GM21360 (cell line): ENCODE data around the gene SMIM9.
"Not testable (repeated sequence)": the region's sequence is repeated elsewhere in the genome, so short reads cannot be mapped to it uniquely, and the experiment has no call there.

Source experiments
- ATAC-seq: cut with Tn5 transposase; IDR thresholded peaks from one replicate; pipeline ENCODE4 v1.9.1; 2021; ENCODE audit warnings: mild to moderate bottlenecking, moderate library complexity; ENCODE audit not compliant: unreplicated experiment

Gene SMIM9

DNA sequence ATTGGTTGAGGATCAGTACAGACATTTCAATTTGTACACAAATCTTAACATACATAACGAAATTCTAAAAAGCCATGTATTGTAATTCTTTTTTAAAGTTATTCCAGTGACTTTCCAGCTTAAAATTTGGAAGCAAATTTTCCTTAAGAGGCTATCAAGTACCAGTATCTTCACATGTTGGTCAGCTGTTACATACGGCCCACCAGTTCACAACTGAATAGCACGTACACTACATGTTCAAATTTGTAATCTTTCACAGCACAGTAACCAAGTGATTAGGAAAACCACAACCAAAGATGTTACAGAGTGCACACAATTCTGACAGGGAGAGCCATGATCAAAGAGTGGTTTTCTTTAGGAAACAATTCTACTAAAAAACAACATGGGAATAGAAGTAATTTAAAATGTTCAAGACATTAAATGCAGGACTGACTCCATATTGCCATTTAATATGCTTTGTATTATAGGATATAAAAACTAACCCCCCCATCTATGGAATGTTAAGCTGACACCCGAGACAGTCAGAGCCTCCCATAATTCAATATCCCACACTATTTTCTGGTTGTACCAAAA lies 18.1 kb downstream of the SMIM9 start:
- ATAC-seq: not testable (repeated sequence)

DNA sequence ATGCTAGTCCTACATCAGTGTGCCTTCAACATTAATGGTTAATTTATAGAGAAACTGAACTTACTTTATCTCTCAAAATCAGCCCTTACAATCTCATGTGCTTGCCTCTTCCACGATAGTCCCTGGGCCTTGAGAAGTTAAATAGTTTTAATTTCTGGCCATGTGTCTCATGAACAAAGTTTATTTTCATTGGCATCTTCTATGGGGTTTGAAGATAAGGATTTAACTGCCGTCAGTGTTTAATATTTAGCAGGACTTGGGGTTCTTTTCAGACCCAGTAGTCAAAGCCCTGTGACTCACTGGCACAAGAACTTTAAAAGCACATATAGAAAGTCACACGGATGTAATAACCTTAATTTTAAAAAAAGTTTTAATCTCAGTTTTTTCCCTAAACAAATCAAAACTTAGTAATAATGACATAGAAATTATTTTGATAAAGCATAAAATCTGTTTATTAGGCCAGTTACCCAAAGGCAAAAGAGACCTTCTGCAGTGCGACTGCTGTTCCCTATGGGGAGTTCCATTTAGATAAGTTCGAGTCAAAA lies 19.1 kb downstream of the SMIM9 start:
- ATAC-seq: no peak

DNA sequence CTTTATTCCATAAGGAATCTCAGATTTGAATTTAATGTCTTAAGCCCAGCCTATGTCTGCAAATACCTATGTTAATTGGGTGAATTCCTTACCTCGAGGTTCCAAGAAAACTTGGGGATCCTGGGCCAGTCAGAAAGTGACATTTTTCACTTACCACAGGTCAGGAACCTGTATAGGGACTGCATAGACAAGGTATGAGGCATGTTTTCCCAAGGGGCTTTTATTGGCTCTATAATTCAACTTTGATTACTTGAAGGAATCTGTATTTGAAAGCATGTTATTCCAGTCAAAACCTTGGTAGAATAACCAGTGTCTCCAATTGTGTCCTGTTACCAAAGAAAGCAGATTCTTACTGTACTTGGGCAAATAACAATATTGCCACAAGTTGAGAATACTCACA lies 20.7 kb downstream of the SMIM9 start:
- no peak for ATAC-seq

DNA sequence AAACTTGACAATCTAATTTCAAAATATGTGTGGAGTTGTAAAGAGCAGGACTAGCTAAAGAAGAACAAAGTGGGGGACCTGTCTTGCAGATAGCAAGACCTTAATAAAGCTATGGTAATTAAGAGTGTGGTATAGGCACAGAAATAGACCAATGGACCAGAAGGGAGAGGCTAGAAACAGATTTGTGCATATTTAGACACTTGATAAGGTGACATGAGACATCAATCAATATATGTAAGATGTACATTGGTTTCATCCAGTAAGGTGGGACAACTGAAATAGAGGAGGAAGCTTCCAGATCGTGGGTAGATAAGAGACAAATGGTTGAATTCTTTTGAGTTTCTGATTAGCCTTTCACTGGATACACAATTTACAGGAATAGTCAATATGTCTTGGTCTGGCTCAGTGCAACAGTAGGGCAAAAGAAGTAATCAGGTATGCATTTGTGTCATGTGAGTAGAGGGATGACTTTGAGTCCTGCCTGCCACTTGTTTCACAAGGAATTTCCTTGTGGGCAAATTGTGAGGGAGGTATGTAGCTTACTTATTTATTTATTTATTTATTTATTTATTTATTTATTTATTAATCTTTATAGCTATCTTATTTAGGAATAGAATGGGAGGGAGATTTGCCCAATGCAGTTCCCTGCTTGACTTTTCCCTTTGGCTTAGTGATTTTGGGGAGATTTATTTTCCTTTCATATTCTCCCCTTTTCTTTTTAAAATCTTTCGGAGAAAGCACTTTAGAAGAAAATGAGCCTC lies 21.9 kb downstream of the SMIM9 start:
- ATAC-seq: no peak

DNA sequence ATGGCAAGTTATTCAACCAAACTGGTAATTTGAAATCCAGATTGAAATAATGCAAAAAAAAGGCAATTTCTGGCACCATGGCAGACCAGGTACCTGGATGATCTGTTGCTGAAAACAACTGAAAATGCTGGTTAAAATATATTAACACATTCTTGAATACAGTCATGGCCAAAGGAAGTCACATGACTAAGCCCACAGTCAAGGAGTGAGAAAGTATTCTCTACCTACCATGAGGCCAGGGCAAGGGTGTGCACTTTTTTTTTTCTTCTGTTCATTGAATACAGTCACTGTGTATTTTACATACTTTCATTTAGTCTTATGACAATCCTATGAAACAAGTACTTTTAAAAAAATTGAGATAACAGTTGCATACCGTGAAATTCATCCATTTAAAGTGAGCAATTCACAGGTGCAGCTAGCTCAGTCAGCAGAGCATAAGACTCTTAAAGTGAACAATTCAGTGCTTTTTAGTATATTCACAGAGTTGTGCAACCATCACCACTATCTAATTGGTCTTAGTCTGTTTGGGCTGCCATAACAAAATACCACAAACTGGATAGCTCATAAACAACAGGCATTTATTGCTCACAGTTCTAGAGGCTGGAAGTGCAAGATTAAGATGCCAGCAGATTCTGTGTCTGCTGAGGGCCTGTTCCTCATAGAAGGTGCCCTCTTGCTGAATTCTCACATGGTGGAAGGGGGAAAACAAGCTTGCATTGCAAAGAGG lies 24.4 kb downstream of the SMIM9 start:
- no peak for ATAC-seq

DNA sequence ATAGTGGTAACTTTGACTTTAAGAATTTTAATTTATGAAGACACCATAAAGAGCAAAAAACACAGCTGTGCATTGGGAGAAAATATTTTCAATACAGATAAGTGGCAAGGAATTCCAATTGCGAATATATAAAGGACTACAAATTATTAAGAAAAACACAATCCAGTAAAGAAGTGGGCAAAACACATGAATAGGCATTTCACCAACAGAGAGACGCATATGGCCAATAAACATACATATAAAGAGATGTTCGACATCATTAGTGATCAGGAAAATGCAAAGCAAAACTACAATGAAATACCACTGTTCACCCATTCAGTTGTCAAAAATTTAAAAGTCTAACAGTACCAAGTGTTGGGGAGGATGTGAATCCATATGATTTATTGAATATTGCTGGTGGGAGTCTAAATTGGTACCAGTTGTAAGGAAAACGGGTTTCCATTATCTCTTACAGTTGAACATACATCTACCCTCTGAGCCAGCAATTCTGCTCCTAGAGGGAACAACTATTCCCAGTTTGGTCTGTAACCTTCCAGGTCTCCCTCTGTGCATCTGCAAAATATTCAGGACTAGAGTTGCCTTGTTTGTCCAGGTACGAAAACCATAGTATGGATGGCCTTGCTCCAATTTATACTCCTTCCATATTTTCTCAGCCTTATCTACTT lies 27.5 kb downstream of the SMIM9 start:
- no peak for ATAC-seq

DNA sequence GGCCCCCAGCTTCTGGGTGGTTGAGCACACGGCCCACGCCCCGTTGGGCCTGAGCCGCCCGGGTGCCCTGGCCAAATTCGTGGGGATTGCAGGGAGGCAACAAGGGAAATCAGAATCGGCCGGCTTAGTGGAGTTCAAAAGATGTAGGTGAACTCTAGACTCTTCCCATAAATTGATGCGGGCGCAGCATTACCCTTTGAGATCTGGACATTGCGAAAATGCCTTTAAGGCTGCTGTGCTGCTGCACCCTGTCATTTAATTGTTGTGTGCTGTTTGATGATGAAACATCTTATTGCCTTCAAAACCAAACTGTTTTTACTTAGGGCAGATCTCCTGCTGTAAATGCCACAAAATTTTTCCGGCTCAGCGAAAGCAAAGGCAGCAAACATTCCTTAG lies 28.8 kb downstream of the SMIM9 start:
- ATAC-seq: no peak

DNA sequence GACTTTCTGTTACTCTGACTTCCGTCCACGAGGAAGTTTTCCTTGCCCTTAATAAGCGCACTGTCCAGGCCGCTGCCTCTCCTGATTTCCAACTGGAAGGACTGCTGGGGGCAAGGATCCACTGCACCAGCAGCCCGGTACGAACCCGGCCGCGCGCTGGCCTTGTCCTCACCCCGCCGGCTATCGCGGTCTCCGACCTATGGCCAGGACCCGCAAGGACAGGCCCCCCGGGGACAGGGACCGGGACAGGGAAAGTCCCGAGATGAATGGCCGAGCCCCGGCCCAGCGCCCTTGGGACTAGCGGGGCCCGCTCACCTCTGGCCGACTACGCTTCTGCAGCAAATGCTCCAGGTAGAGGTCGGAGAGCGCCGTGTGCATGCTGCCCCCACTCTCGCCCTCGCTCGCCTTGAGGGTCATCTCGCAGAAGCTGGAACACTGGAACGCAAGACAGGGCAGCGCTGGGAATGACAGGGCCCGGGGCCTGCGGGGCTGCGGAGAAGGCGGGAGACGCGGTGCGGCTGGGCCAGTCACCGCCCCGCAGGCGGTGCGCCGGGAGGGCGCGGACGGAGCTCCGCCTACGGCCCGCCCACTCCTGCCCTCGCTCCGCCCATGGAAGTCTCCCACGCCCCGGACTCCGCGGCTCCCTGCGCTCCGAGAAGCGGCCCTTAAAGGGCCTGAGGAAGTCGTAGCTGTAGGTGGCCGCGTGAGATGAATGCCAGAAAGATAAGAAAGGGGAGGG lies 29.3 kb downstream of the SMIM9 start, which contains the start of gene MPP1:
MPP1 (minus strand) TSS at position 529 of the 739 bp plus-strand sequence; CDS start at position 417, 112 bp downstream.
- ATAC-seq: peak; percentile 85

DNA sequence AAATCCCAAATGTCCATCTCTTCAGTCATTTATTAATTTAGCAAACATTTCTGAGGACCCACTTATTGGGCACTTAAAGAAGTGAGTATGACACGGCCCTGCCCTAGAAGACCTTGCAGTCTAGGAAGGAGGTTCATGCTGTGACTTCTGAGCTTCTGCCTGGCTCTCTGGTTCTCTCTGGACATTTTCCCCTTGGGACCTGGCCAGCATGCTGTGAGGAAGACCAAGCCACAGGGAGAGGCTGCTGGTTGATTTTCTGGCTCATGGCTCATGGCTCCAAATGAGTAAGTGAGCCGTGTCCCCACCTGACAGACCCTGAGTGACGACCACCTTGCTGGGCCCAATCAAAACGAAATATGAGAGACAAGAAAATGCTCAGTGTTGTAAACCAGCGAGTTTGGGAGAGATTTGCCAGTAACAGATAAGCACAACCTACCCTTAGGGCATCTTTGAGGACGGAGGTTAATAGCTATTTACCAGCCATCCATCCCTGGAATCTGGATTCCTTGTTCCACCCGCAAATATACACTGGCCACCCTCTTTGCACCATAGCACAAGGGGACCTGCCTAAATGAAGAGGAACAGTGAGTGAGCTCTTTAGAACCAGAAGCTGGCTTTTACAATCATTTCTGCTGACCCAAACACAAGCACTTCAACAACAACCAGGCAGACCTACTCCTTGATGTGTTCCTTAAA lies 30.1 kb downstream of the SMIM9 start:
- no peak for ATAC-seq

DNA sequence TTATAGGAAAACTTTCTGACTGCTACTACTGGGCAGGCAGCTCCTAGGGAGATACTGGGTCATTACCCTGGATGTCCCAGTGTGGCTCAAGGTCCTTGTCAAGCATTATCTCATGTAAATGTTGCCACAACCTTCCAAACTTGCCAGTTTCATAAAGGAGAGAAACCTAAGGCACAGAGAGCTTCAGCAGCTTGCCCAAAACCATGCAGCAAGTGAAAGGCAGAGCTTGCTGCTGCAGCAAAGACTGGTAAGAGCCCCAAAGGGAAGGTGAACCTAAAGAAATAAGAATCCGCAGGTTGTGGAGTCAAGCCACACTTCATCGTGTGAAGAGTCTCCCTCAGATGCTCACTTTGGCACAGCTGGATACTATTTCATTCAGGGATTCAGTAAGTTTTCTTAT lies 31.5 kb downstream of the SMIM9 start:
- no peak for ATAC-seq

DNA sequence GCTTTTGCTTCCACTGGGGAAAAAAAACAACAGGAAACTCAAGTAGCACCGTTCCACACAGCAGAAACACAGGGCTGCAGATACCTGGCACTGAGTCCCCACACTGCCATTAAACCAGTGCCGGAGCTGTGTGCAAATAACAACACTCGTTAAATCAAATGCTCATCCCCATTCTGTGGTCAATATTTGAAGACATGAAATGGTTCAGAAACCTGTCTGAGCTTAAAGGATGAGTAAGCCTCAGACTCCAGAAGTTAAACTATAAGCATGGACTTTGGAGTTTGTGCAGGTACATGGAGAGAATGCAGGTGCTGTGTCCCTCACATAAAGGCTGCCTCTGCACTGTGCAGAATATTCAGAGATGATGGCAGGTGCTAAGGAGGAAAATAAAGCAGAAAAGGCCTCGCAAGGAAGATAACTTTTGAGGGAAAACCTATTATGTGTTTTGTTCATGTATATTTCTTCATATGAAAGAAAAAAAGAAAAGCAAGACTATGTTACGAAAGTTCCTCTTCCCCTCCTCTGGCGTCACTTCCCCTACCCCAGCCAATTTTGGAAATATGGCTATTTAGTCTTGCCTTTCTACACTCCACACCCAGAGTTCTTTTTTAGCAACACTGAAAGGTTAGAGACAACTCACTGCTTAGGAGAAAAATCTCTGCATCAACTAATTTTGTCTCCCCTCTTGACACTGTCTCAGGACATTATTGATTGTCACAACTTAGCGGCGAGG lies 33.8 kb downstream of the SMIM9 start:
- no peak for ATAC-seq

DNA sequence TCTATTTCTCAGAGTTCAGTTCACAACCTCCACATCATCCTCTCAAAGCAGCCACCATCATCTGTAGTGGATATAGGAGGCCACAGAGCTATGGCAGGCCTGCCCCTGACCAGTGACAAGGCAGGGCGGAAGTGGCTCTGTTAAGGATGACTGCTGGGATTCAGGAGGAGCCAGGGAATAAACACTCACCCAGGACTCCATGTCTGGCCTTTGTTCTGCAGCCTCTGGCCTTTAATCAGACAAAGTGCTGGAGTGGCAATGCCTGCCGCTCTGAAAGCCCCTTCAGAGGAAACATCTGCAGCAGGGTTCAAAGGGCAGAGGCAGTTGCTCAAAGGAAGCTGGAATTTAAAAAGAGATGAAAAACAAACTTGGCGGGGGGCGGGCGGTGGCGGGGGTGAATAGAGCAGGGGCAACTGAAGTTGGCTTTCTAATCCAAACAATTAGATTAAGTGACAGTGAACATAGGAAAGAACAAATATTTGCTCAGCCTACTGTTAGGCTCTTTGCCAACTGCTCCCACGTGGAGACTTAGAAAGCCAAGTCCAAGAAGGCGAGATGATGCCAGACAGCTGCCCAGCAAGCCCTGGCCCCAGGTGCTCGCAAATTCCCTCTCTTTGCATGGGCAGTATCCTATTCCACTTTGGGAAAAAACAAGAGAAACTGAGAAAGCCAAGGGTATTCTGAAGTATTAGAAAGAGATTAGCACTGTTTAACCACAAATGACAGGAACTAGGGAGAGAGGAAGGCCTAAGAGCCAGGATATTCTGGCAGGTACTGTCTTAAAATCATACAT lies 34.7 kb downstream of the SMIM9 start:
- no peak for ATAC-seq

DNA sequence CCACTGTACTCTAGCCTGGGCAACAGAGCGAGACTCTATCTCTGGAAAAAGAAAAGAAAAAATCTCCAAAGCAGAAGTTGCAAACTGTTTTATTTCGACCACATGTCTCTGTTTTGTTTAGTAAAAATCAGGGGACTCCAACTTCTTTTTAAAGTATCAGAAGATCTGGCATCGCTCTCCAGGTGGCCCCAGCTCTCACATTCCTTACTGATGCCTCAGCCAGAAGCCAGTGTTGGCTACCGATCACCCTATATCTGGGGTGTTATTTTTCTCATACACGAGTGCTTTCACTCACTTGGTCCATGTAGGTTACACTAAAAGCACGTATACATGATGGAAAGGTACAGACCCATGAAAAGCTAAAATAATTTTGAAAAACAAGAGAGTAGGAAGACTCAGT lies 37.5 kb downstream of the SMIM9 start:
- ATAC-seq: no peak

DNA sequence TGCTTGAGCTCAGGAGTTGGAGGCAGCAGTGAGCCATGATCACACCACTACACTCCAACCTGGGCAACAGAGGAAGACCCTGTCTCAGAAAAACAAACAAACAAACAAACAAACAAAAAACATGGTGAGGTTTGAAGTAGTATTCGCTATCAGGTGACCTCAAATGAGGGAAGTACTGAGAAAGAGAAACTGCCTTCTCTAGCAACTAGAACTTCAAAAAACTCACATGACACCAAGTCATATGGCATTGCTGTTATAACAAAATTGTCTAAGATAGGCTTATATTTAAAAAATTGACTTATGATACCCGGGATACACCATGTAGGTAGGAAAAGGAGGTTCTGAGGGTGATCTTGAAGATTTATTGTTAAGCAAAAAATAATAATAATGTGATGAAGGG lies 39.4 kb downstream of the SMIM9 start:
- ATAC-seq: no peak

DNA sequence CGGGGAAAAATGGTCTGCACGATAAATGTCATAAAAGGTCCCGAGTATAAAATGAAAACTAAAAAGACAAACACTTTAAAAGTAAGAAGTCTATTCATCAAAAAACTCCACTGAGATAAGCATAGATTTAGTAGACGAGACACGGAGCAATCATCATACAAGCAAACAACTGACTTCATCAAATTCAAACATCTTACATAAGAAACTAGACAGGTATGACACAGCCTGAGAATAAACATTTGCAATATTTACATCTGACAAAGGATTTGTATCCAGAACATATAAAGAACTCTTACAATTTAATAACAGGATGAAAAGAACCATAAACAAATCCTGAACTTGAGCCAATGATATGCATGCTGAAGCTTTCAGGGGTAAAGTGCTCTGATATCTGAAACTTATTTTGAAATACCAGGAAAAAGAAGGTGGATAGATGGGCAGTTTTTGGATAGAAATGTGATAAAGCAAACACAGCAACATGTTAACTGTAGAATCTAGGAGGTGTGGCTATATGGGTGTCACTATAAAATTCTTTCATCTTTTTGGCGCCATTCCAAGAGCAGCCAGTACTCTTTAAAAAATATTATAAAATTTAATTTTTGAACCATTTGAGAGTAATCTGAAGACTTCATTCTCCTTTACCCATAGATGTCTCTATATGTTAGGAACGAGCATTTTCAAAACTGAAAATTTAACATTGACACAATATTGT lies 41.2 kb downstream of the SMIM9 start:
- ATAC-seq: no peak

DNA sequence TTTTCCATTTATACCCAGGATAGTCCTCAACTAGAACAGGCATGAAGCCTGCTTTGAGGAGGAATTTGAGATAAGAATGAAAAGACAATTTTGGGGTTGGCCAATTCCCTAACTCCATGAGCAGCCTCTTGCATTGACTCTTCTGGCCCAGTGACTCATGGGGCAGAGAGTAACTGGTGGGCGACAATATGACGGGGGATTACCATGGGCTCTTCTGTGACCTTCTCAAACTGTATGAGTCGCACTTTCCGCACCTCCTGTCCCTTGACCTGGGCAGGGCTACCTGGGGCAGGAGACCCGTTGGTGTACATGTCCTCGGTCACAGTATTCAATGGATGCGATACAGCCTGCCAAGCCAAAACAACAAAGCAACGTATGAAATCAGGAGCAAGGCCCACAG lies 42.5 kb downstream of the SMIM9 start:
- ATAC-seq: no peak

DNA sequence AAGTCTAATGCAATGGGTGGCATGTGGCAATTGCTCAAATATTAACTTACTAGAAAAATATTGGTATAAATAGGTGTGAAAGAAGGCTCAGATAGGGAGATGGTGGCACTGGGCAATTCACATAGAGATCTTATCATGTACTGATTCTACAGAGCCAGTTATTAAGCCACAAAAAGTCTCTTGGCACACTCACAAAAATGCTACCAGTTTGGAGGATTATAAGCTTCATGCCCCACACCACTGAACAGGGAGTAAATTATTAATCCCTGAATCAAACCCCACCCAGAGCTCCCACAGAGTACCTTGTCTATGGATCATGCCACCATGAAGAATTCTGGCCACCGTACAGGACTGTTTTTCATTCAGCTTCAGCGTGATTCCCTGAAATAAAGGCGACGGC lies 43.0 kb downstream of the SMIM9 start:
- no peak for ATAC-seq

DNA sequence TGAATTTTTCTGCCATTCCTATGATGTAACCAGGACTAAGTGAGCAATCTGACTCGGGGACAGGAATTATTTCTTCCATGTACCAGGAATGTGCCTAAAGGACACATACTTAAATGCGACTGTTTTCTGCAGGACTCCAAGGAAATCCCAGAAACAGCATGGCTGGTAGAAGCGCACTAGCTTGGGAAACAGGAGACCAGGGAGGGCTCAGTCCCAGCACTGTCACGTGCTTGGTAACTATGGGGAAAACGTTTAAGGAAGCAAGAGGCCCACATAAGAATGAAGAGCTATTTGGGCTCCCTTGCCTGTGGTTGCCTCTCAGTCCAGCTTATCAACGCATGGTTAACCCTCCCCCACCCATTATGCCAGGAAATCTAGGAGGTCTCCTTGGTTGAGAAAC lies 48.7 kb downstream of the SMIM9 start:
- ATAC-seq: no peak
